Measurements from ENCODE around the gene S100A10.

The S100A10 gene

GRCh38 chr1:151964510-151964909 lies 29.1 kb downstream of the S100A10 start:
- no peak for DNase-seq (ENCODE audit: low spot score)

GRCh38 chr1:151963288-151963687 lies 30.4 kb downstream of the S100A10 start:
- DNase-seq (ENCODE audit: low spot score), result no peak

GRCh38 chr1:151961833-151962232 lies 31.8 kb downstream of the S100A10 start:
- DNase-seq (ENCODE audit: low spot score), result no peak

GRCh38 chr1:151960780-151961513 lies 32.7 kb downstream of the S100A10 start:
- no peak for DNase-seq (ENCODE audit: low spot score)

- DNase-seq (ENCODE audit: low spot score), result no peak
These were observed 34.7 kb downstream of the S100A10 start for GRCh38 chr1:151958959-151959358.

- DNase-seq (ENCODE audit: low spot score), result no peak
These were observed 36.6 kb downstream of the S100A10 start for GRCh38 chr1:151956957-151957497.

- DNase-seq (ENCODE audit: low spot score), result no peak
These were observed 40.1 kb downstream of the S100A10 start for GRCh38 chr1:151953409-151954094.

- no peak for DNase-seq (ENCODE audit: low spot score)
These were observed 40.8 kb downstream of the S100A10 start for GRCh38 chr1:151952811-151953210.

- no peak for DNase-seq (ENCODE audit: low spot score)
These were observed 44.1 kb downstream of the S100A10 start for GRCh38 chr1:151949371-151950193.

- DNase-seq (ENCODE audit: low spot score), result no peak
These were observed 45.2 kb downstream of the S100A10 start for GRCh38 chr1:151948506-151948905.

GRCh38 chr1:151947140-151947539 lies 46.5 kb downstream of the S100A10 start:
- no peak for DNase-seq (ENCODE audit: low spot score)

- DNase-seq (ENCODE audit: low spot score), result peak; percentile 84
These were observed 47.6 kb downstream of the S100A10 start for GRCh38 chr1:151945725-151946722.

- no peak for DNase-seq (ENCODE audit: low spot score)
These were observed 48.6 kb downstream of the S100A10 start for GRCh38 chr1:151944857-151945575.

GRCh38 chr1:151944126-151944856 lies 49.4 kb downstream of the S100A10 start:
- DNase-seq (ENCODE audit: low spot score), result no peak

GRCh38 chr1:151943591-151943990 lies 50.1 kb downstream of the S100A10 start:
- DNase-seq (ENCODE audit: low spot score), result no peak

GRCh38 chr1:151942882-151943281 lies 50.8 kb downstream of the S100A10 start:
- DNase-seq (ENCODE audit: low spot score), result no peak

- DNase-seq (ENCODE audit: low spot score), result no peak
These were observed 53.1 kb downstream of the S100A10 start for GRCh38 chr1:151940541-151940940.

- DNase-seq (ENCODE audit: low spot score), result no peak
These were observed 53.9 kb downstream of the S100A10 start for GRCh38 chr1:151939779-151940178.

- DNase-seq (ENCODE audit: low spot score), result no peak
These were observed 54.5 kb downstream of the S100A10 start for GRCh38 chr1:151939141-151939540.

GRCh38 chr1:151936653-151937052 lies 57.0 kb downstream of the S100A10 start:
- DNase-seq (ENCODE audit: low spot score), result no peak

Data from CD4-positive, alpha-beta T cell treated with Interleukin-6 at 100 ng/mL for 8 hours (primary cell).